Activated CD4-positive, alpha-beta T cell treated with anti-CD3 and anti-CD28 coated beads, Interleukin-2, amount 50 U/mL, for 48 hours (primary cell): ENCODE data around the gene MAP2K4.
"Not testable (repeated sequence)": the region's sequence is repeated elsewhere in the genome, so short reads cannot be mapped to it uniquely, and the experiment has no call there.

Experiments
- DNase-seq, 2 experiments: peaks; one replicate each; pipeline ENCODE4 v3.0.0-alpha.2; 2020

Gene MAP2K4

DNA sequence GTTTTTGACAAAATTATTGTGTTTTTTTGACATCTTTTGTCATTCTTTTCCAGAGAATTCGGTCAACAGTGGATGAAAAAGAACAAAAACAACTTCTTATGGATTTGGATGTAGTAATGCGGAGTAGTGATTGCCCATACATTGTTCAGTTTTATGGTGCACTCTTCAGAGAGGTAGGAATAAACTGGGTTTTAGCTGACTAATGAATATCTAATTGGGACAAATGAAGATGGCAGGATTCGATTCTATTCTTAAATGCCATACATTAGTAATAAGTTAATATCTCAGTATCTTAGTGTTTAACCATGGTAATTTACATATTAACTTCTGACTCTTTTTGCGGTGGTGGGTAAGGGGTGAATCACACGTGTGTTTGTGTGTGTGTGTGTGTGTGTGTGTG lies 74.8 kb downstream of the MAP2K4 start:
- no peak for DNase-seq

DNA sequence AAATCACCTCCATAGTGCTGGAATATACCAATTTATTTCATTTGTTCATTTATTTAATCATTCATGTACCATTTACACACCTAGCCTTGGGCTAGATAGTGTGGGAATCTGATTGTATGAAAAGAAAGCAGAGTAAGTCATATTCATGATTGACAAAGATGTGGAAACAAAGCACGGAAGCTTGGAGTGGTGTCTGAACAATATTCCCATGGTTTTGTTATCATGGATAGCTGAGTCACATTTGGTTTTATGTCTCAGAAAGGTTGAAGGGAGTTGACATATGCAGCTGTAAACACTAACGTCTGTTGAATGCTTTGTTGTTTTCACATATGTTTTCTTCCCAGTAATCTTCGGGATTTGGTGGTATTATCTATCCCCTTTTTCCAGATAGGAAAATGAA lies 76.6 kb downstream of the MAP2K4 start:
- no peak for DNase-seq

DNA sequence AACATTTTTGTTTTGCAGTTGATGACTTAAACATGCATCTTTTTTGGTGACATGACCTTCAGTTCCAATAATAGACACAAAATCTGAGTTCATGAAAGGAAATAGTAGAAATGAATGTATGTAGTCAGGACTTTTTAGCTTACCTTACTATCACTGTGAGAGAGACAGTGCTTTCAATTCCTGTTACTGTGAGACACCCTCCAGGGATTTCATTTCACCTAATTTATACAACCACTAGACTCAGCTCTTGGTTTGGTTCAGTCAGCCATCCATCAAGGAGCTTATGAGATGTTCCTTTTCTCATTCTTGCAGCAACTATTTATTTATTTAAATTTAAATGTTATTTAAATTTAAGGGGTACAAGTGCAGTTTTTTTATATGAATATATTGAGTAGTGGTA lies 77.9 kb downstream of the MAP2K4 start:
- no peak for DNase-seq

DNA sequence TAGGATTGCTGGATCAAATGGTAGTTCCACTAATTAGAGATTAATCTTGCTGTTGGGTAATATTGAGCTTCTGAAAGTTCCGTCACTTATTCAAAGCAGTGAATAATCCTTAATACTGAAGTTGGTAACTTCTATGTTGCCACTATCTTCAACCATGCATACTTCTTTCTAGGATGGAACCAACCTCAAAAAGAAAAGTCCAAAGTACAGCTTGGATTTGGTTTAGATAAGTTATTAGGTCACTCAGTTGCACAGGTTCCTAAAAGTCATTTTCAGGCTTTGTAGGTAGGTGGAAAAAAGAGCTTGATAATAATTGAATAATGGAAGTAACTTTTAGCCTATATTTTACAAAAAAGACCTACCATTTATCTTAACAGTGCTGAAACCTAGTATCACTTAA lies 78.7 kb downstream of the MAP2K4 start:
- no peak for DNase-seq

DNA sequence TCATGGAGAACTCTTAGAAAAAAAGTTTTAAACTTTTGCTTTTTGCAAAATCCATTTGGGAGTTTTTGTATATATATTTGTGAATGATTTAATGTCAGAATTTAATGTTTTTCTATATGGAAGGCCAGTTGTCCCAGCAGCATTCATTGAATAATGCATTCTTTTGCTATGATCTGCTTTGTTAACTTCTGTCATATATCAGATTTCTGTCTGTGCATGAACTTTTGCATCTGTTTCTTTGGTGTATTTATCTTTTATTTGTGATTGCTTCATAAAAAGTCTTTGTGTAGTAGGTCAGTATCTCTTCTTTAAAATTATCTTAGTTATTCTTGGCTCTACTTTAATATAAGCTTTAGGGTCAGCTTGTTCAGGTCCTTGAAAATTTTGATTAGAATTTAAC lies 84.2 kb downstream of the MAP2K4 start:
- DNase-seq = no peak

DNA sequence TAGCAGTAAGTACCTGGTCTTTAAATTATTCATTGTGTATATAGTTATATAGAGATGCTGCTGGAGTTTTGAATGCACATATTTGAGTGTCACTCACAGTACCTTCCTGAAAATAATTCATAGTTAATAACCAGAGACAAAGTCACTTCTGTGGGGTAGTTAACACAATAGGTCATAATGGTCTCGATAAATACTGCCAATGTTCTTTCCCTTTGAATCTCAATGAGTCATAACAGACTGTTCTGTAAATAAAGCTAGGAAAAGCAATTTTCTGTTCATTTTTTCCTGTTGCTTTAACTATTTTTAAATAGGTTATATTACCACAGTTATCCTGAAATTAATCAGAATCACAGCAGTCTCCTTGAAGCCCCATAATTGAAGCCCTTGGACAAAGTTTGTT lies 87.2 kb downstream of the MAP2K4 start:
- no peak for DNase-seq

DNA sequence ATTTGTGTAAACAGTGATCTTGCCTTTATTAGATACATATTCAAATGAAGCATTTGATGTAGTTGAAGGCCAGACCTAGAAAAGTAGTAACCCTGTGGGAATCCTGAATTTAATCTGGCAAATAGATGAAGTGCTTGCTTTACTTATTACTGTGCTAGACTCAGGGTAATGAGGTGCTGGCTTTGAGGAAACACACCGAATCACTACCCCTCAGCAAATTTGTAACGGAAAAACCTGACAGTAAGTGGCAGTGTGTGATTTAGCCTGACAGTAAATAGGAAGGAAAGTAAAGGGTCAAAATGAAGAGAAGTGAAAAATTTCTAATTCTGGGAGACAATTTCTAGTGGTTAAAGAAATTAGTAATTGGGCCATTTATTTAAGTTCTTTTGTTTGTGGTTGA lies 90.2 kb downstream of the MAP2K4 start:
- no peak for DNase-seq

DNA sequence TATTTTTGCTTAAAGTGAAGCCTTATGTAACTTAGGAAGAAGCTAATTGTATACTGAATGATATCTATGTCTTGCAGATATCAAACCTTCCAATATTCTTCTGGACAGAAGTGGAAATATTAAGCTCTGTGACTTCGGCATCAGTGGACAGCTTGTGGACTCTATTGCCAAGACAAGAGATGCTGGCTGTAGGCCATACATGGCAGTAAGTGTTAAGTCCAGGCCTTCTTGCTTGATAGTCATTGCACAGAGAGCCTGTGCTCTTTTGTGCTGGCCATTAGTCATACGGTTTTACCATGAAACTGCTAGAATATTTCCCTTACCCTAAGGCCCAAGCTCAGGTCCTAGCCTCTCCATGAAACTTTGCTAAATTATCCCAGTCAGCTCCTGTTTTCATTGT lies 92.5 kb downstream of the MAP2K4 start:
- no peak for DNase-seq

DNA sequence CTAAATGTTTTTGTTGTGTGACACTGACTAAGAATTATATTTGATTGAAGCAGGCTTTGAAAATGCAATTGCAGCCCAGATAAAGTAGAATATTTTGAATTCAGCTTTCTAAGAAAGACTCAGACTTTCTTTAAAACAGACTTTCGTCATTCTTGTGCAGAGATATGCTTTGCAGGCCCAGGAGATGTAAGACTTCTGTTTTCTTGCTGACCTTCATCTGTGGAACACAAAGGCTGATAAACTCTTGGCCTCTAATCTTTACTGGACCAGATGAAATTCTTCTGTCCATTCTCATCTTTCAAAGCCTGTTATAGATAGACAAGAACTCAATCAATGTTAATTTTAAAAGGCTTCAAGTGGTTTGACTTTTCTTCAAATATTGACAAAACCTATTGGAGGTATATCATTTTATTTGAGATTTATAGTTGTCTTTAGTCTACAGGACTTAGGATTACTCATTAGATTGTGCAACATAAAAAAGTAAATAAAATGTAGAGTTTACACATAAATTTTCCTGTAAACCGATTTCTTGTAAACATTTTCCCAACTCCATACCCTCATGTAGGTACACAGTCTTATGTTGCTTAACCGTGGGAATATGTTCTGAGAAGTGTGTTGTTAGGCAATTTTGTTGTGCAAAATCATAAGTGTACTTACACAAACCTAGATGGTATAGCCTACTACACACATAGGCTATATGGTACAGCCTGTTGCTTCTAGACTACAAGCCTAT lies 94.2 kb downstream of the MAP2K4 start:
- no peak for DNase-seq

DNA sequence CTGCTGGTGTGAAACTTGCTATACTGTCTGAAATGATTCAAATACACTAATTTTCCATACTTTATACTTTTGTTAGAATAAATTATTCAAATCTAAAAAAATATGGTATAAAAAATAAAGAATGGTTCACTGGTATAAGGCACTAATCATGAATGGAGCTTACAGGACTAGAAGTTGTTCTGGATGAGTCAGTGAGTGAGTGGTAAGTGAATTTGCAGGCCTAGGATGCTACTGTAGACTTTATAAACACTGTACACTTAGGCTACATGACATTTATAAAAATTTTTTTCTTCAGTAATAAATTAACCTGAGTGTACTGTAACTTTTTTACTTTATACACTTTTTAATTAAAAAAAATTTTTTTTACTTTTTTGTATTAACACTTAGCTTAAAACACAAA lies 95.5 kb downstream of the MAP2K4 start:
- DNase-seq = no peak

DNA sequence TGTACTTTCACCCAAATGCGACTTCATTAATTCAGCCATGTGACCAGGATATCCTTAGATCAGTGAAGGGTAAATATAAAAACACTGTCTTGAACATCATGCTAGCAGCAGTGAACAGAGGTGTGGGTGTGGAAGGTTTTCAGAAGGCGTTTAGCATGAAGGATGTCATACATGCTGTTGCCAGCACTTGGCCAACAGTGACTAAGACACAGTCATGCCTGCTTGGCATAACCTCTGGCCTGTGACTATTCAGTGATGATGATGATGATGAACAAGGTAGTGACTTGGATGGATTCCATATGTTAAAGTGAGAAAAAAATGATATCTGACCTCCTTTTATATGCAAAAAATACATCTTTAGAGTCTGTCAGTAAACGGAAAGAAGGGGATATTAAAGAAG lies 97.9 kb downstream of the MAP2K4 start:
- DNase-seq = no peak

DNA sequence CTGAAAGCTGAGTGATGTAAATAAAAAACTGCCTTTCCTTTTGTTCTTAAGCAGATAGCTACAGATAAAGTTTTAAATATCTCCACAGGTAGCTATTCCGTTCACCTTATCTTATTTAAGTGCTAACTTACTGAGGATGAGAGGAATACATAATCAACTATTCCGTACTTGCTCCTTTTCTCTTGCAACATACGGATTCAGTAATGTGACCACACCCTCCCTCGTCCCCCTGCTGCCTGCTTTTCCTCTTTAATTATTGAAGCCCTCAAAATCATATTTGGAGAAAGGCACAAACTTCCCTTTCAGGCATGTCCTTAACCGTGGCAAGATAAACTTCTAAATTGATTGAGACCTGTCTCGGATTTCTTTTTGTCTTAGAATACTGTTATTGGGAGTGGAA lies 101.4 kb downstream of the MAP2K4 start:
- DNase-seq = no peak

DNA sequence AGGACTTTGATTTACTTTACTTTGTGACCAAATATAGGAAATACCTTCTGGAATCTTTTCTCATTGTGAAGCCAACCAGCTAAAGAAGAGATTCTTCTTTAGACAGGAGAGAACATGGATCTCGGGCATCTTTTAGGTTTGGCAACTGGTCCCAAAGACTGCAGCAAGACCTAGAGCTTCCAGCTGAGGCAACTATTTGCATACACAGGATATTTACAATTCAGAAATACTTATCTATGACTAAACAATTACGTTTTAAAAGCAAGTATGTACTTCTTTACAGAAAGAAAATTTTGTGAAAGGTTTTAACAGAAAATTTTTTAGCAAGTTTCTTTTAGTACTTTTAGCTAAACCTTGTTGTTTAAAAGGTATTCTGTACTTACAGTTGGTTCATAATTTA lies 106.5 kb downstream of the MAP2K4 start:
- DNase-seq = no peak

DNA sequence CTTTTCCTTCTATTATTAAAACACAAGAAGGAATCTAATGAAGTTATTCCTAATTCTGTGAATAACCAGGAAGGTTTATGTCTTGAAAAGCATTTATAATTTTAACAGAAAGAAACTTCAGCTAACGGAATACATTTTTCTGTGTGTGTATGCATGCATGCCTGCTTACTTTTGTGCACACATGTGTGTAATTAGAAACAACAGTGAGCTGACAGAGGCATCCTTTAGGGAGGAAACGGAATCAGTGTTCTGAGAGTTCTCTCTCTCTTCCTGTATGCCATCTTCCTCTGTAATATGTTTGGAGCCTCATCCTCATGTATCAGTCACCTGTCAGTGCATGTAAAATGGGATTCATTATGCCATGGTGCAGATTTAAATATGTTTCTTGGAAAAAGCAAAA lies 107.0 kb downstream of the MAP2K4 start:
- no peak for DNase-seq

DNA sequence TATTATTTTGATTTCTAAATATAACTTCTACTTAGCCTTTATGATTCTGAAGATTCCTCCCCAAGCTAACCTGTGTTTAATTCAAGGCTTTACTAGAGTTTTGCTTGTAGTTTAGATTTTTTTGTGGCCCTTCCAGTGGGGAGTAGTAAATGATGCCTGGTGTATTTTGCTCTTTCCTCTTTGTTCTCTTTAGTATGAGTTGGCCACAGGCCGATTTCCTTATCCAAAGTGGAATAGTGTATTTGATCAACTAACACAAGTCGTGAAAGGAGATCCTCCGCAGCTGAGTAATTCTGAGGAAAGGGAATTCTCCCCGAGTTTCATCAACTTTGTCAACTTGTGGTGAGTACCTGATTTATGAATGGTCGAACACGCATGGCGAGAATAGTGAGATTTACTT lies 108.3 kb downstream of the MAP2K4 start:
- DNase-seq = no peak

DNA sequence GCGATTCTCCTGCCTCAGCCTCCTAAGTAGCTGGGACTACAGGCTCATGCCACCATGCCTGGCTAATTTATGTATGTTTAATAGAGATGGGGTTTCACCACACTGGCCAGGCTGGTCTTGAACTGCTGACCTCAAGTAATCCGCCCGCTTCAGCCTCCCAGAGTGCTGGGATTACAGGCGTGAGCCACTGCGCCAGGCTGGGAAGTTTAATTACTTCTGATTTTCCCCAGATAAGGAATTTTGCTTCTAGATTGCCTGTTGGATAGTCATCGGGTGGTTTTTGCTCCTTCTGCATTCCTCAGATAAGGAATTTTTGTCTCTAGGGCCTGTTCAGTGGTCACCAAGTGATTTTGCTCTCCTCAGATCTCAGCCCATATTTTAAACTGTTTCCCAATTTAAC lies 112.5 kb downstream of the MAP2K4 start:
- no peak for DNase-seq

DNA sequence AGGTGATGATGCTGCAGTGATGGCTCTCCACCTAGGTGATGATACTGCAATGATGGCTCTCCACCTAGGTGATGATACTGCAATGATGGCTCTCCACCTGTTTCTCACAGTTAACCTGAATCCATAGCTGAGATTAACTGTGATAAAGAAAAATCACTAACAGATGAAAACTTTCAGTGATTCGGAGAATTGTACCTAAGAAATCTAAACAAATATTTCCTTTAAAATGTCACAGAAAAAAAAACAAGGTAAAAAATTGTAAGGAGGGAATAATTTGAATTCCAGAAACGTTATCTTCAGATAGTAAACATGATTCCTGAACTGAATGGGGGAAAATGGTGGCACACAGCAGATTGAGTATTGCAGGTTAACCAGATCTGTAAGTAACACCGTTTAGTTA lies 113.4 kb downstream of the MAP2K4 start:
- no peak for DNase-seq

DNA sequence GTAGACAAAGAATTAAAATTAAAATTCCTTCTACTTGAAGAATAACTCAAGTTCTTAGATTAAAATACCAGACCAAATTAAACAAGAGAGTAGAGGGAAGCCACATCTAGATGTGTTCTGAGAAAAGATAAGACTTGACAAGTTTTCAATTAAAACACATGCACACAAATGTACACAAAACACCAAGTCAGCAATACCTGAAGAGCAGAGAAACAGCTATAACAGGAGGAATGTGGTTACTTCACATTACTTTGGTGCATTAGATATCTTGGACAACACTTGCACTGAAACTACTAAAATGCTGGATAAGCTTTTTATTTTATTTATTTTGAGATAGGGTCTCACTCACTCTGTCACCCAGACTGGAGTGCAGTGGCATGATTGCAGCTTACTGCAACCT lies 113.9 kb downstream of the MAP2K4 start:
- no peak for DNase-seq

DNA sequence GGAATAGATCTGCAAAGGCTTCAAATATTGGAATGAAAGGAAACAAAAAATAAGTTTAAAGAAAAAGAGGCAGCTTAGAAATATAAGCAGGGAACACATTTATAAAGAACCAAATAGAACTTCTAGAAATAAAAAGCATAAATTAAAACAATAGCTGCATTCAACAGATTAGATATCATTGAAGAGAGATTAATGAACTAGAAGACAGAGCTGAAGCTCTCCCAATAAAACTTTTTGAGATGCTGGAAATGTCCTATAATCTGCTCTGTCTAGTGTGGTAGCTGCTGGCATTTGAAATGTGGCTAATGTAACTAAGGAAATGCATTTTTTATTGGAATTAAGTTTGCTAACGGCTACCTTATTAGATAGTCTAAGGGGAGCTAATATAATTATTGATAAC lies 115.6 kb downstream of the MAP2K4 start:
- no peak for DNase-seq

DNA sequence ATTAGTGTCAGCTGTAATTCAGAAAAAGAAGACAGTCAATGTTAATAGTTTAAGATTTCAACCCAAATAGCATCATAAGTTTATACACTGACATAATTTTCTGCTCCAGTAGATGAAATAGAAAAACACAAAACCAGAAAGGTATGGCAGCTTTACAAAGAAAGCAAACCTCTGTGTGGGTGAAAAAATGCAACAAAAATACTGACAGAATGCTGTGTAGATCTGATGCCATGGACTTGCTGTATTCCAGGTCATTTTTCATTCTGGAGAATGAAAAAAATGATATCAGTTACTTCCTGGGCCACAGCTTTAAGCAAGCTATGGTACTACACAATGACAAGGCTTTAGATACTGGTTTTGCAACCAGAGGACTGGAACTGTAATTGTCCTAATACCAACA lies 116.0 kb downstream of the MAP2K4 start:
- DNase-seq = no peak

DNA sequence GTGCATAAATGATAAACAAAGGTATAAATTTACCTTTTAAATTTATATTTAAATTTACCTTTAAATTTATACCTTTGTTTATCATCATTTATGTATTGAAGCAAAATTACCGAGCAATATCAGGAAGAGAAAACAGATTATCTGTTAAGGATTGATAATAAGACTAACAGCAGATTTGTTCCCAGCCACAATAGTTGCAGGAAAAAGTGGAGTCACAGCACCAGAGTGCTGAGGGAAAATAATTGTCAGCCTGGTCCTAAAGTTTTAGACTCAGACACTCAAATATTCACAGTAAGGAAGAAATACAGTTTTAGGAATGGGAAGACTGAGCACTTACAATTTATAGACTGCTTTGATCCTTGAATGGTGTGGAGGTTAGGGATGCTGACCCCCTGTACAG lies 117.2 kb downstream of the MAP2K4 start:
- DNase-seq = no peak

DNA sequence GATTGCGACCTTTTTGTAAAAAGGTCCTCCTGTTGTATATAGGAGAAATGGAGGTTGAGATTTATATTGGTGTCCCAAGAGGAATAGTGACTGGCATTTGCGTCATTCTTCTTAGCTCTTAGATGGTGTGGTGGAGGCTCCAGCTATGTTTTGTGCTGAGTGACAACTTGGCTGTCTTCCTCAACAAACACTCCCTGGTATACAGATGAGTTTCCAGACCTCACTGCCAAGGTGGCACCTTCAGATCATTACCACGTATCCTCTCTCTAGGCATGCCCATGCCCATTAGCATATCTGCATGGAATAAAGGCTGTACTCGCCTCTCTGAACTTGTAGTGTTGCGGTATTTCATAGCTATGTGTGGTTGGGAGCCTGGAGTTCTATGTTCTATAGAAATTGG lies 120.0 kb downstream of the MAP2K4 start:
- no peak for DNase-seq

DNA sequence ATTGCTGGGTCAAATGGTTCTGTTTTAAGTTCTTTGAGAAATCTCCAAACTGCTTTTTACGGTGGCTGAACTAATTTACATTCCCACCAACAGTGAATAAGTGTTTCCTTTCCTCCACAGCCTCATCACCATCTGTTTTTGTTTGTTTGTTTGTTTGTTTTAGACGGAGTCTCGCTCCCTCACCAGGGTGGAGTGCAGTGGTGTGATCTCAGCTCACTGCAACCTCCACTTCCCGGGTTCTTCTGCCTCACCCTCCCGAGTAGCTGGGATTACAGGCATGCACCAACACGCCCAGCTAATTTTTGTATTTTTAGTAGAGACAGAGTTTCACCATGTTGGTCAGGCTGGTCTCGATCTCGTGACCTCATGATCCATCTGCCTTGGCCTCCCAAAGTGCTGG lies 141.5 kb downstream of the MAP2K4 start:
- DNase-seq = not testable (repeated sequence)

DNA sequence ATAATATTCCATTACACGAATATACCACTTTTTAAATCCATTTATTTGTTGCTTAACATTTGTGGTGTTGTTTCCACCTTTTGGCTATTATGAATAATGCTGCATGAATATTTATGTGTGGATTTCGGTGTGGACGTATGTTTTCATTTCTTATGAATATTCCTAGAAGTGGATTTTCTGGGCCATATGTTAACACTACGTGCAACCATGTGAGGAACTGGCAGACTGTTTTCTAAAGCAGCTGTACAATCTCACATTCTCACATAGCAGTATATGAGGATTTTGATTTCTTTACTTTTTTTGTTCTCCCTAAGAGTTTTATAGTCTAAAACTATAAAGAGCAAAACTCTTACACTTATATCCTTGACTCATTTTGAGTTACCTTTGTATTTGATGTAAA lies 143.4 kb downstream of the MAP2K4 start:
- no peak for DNase-seq

DNA sequence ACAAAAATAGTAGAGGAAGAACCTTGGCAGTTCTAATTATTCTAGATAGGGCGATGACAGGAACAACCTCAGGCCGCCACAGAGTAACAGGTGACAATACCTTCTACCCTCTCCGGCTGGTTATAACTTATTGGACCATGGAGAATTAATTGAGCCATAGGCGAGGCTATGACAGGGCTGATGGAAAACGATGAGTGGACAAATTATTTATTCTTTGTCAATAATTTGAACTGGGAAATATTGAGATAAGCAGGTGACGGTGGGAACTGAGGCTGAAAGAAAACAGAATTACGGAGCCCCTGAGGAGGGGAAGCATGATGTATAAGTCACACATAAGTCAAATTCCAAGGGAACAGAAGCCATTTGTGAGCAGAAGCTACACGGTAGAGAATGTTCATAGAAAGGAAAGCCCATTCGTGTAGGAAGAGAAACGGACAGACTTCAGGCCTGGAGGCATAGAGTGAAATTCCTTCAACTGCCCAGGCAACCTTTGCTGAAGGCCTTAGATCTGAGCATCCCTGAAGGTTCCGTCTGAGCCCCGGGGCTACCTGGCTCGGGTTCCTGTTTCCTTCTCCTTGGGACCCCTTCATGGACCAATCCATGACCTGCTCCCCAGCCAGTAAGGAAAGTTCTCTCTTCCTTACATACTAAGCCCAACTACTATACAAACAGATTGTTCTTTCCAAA lies 158.1 kb downstream of the MAP2K4 start:
- DNase-seq = no peak
